ENCODE measurements around the gene PLEKHO2.

DNA sequence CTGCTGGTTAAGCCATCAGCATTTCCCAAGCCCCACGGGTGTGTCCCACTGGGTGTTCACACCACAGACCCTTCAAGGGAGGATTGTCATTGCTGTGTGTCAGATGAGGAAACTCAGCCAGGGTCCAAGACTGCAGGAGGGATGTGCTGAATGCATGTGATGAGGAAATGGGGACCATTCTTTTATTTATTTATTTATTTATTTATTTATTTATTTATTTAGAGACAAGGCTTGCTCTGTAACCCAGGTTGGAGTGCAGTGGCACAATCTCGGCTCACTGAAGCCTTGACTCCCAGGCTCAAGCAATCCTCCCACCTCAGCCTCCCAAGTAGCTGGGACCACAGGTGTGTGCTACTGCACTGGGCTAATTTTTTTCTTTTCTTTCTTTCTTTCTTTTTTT, 37.1 kb upstream of the PLEKHO2 start:
- TF ChIP-seq, protein P1, sequence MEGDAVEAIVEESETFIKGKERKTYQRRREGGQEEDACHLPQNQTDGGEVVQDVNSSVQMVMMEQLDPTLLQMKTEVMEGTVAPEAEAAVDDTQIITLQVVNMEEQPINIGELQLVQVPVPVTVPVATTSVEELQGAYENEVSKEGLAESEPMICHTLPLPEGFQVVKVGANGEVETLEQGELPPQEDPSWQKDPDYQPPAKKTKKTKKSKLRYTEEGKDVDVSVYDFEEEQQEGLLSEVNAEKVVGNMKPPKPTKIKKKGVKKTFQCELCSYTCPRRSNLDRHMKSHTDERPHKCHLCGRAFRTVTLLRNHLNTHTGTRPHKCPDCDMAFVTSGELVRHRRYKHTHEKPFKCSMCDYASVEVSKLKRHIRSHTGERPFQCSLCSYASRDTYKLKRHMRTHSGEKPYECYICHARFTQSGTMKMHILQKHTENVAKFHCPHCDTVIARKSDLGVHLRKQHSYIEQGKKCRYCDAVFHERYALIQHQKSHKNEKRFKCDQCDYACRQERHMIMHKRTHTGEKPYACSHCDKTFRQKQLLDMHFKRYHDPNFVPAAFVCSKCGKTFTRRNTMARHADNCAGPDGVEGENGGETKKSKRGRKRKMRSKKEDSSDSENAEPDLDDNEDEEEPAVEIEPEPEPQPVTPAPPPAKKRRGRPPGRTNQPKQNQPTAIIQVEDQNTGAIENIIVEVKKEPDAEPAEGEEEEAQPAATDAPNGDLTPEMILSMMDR (IDR thresholded peaks at IDR 0.05; ENCODE audit: insufficient read depth, low read length): no peak
- TF ChIP-seq, protein P2, sequence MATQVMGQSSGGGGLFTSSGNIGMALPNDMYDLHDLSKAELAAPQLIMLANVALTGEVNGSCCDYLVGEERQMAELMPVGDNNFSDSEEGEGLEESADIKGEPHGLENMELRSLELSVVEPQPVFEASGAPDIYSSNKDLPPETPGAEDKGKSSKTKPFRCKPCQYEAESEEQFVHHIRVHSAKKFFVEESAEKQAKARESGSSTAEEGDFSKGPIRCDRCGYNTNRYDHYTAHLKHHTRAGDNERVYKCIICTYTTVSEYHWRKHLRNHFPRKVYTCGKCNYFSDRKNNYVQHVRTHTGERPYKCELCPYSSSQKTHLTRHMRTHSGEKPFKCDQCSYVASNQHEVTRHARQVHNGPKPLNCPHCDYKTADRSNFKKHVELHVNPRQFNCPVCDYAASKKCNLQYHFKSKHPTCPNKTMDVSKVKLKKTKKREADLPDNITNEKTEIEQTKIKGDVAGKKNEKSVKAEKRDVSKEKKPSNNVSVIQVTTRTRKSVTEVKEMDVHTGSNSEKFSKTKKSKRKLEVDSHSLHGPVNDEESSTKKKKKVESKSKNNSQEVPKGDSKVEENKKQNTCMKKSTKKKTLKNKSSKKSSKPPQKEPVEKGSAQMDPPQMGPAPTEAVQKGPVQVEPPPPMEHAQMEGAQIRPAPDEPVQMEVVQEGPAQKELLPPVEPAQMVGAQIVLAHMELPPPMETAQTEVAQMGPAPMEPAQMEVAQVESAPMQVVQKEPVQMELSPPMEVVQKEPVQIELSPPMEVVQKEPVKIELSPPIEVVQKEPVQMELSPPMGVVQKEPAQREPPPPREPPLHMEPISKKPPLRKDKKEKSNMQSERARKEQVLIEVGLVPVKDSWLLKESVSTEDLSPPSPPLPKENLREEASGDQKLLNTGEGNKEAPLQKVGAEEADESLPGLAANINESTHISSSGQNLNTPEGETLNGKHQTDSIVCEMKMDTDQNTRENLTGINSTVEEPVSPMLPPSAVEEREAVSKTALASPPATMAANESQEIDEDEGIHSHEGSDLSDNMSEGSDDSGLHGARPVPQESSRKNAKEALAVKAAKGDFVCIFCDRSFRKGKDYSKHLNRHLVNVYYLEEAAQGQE (IDR thresholded peaks at IDR 0.05; ENCODE audit: insufficient replicate concordance, low read depth): no peak
- TF ChIP-seq SPI1 (IDR thresholded peaks at IDR 0.05; ENCODE audit: borderline replicate concordance, low read depth) (no peak), POLR2AphosphoS5 (IDR thresholded peaks at IDR 0.05; ENCODE audit: low read depth) (no peak), GABPA (IDR thresholded peaks at IDR 0.05; ENCODE audit: low read depth) (no peak)
